HEK293 (cell line): ENCODE data around the gene MGAT4B.

ENCODE experiments used
- FEZF1 ChIP-seq: fragments of 450-650 bp; formaldehyde crosslinking; IDR thresholded peaks from 2 replicates; pipeline ENCODE4 v1.5.1; 2016; ENCODE audit warnings: missing biosample characterization, missing genetic modification characterization
- TCF7L2 ChIP-seq: IDR thresholded peaks from 2 replicates; pipeline ENCODE4 v1.6.1; 2011; ENCODE audit warnings: low read depth, mild to moderate bottlenecking, inconsistent platforms, low read length, moderate library complexity, borderline replicate concordance
- TF ChIP-seq, protein P1 (sequence below): fragments of 450-650 bp; formaldehyde crosslinking; IDR thresholded peaks from 2 replicates; pipeline ENCODE4 v1.5.1; 2016; ENCODE audit warnings: missing biosample characterization, missing genetic modification characterization, low read depth
- TF ChIP-seq, protein P2 (sequence below): fragments of 450-650 bp; formaldehyde crosslinking; IDR thresholded peaks from 2 replicates; pipeline ENCODE4 v1.5.1; 2016; ENCODE audit warnings: missing biosample characterization, missing genetic modification characterization
- TF ChIP-seq, protein P3 (sequence below): fragments of 450-650 bp; formaldehyde crosslinking; IDR thresholded peaks from 2 replicates; pipeline ENCODE4 v1.5.1; 2017; ENCODE audit warnings: missing biosample characterization, missing genetic modification characterization

DNA sequence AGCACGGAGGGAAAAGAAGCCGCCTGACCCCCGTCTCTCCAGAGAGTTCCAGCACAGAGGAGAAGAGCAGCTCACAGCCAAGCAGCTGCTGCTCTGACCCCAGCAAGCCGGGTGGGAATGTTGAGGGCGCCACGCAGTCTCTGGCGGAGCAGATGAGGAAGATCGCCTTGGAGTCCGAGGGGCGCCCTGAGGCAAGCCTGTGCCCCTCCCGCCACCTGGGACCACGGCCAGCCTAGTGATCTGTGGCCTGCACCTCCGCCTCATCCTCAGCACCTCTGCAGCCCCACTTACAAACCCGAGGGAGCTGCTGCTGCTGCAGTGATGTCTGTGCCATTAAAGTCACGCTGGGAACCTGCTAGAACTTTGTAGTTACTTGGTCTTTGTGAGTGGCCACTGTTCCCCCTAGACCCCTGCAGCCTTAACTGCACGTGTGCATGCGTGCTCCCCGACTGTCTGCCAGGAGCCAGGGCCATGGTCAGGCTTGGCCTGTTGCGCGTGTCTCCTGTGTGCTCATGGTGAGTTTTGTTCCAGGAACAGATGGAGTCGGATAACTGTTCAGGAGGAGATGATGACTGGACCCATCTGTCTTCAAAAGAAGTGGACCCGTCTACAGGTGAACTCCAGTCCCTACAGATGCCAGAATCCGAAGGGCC lies 26.5 kb upstream of the MGAT4B start:
- TF ChIP-seq, protein P1, sequence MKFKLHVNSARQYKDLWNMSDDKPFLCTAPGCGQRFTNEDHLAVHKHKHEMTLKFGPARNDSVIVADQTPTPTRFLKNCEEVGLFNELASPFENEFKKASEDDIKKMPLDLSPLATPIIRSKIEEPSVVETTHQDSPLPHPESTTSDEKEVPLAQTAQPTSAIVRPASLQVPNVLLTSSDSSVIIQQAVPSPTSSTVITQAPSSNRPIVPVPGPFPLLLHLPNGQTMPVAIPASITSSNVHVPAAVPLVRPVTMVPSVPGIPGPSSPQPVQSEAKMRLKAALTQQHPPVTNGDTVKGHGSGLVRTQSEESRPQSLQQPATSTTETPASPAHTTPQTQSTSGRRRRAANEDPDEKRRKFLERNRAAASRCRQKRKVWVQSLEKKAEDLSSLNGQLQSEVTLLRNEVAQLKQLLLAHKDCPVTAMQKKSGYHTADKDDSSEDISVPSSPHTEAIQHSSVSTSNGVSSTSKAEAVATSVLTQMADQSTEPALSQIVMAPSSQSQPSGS = no peak
- TF ChIP-seq, protein P2, sequence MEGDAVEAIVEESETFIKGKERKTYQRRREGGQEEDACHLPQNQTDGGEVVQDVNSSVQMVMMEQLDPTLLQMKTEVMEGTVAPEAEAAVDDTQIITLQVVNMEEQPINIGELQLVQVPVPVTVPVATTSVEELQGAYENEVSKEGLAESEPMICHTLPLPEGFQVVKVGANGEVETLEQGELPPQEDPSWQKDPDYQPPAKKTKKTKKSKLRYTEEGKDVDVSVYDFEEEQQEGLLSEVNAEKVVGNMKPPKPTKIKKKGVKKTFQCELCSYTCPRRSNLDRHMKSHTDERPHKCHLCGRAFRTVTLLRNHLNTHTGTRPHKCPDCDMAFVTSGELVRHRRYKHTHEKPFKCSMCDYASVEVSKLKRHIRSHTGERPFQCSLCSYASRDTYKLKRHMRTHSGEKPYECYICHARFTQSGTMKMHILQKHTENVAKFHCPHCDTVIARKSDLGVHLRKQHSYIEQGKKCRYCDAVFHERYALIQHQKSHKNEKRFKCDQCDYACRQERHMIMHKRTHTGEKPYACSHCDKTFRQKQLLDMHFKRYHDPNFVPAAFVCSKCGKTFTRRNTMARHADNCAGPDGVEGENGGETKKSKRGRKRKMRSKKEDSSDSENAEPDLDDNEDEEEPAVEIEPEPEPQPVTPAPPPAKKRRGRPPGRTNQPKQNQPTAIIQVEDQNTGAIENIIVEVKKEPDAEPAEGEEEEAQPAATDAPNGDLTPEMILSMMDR (tag by site-specific recombination) = no peak
- TF ChIP-seq, protein P3, sequence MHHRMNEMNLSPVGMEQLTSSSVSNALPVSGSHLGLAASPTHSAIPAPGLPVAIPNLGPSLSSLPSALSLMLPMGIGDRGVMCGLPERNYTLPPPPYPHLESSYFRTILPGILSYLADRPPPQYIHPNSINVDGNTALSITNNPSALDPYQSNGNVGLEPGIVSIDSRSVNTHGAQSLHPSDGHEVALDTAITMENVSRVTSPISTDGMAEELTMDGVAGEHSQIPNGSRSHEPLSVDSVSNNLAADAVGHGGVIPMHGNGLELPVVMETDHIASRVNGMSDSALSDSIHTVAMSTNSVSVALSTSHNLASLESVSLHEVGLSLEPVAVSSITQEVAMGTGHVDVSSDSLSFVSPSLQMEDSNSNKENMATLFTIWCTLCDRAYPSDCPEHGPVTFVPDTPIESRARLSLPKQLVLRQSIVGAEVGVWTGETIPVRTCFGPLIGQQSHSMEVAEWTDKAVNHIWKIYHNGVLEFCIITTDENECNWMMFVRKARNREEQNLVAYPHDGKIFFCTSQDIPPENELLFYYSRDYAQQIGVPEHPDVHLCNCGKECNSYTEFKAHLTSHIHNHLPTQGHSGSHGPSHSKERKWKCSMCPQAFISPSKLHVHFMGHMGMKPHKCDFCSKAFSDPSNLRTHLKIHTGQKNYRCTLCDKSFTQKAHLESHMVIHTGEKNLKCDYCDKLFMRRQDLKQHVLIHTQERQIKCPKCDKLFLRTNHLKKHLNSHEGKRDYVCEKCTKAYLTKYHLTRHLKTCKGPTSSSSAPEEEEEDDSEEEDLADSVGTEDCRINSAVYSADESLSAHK (tag by site-specific recombination) = no peak
- no peak for TF ChIP-seq TCF7L2
- TF ChIP-seq FEZF1 (tag by site-specific recombination) = no peak
